ENCODE results near the gene RRAS2. TPM values are rescaled to one million over a fixed set of nuclear protein-coding genes. Genes with fewer than 3 reads are reported as not detected.

Gene RRAS2
- total RNA-seq, 1 experiment from 2014 or later = 52.0 TPM

DNA sequence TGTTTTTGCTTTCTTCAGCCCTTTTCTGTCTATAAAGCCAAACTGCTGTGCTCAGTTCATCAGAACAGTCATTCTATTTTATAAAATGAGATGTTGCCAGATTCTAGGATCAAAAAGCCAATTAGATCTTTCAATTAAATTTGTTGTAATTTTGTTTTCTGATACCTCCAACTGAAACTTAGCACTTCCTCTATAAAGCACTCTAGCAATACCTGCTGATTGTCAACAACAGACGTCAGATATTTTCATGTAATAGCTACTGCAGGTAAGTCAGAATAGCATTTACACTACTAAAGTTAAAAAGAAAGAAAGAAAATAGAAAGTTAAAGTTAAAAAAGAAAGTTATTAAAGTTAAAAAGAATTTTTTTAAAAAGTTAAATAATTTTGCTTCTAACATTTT lies 19.6 kb downstream of the RRAS2 start:
- DNase-seq (ENCODE audit: low read depth) = no peak

DNA sequence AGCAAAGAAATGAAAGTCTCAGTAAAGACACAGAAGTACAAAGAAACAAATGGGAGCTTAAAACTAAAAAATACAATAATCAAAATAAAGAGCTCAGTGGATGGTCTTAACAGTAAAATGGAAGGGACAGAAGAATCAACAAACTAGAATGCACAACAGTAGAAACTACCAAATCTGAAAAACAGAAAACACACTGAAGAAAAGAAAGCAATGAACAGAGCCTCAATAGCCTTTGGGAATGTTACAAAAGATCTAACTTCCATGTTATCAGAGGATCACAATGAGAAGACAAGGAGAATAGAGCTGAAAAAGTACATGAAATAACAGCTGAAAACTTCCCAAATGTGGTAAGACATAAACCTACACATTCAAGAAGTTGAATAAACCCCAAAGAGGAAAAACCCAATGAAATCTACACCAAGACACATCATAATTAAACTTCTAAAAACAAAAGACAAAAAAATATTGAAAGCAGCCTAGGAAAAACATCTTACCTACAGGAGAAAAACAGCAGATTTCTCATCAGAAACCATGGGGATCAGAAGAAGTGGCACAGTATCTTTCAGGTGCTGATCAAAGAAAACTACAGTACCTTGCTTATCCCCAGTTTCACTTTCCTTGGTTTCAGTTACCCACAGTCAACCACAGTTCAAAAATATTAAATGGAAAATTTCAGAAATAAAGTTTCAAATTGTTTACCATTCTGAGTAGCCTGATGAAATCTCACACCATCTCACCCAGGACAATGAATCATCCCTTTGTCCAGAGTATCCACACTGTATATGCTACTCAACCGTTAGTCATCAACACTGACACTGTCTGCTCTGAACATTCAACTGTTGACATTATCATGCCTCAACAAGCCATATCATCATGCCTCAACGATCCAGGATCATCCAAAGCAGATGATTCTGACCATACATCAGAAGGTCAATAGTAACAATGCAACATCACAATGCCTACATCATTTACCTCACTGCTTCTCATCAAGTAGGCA lies 22.2 kb downstream of the RRAS2 start:
- peak; percentile 74 for DNase-seq (ENCODE audit: low read depth)

GRCh38 chr11:14335712-14336111 lies 23.3 kb downstream of the RRAS2 start:
- DNase-seq (ENCODE audit: low read depth) = no peak

GRCh38 chr11:14334893-14335292 lies 24.1 kb downstream of the RRAS2 start:
- no peak for DNase-seq (ENCODE audit: low read depth)

DNA sequence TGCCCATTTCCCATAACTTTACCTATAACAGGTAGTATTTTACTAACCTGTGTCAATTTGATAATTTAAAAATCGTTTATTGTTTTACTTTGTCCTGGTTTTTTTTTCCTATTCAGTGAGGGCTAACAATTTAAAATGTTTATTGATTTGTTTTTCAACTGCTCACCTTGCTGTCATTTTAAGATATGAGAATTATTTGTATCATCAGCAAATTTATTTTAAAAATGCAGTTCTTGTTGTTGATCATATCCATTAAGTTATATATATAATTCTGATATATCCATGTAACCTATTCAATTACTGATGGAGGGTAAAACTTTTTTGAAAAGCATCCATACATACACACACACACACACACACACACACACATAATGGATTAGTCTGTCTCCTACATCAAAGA lies 24.8 kb downstream of the RRAS2 start:
- DNase-seq (ENCODE audit: low read depth) = no peak

DNA sequence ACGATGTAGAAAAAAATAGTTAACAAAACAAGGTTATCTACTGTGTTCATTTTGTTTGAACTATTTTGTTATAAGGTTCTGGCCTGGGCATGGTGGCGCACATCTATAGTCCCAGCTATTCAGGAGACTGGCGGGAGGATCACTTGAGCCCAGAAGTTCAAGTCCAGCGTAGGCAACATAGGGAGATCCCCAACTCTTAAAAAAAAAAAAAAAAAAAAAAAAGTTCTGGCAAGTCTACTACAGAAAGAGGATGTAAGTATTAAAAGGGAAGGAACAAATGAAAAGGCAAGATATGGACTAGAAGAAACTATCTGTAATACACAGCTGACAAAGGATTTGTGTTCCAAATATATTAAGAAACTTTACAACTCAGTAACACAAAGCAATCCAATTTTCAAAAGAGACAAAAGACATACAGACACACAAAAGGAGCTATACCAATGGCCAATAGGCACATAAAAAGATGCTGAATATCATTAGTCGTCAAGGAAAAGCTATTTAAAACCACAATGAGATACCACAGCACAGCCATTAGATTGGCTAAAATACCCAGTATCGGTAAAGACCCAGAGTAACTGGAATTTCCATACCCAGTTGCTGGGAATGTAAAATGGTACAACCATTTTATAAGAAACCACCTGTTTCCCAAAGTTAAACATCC lies 27.4 kb downstream of the RRAS2 start:
- no peak for DNase-seq (ENCODE audit: low read depth)

- DNase-seq (ENCODE audit: low read depth) = no peak
These were observed 28.1 kb downstream of the RRAS2 start for GRCh38 chr11:14330881-14331280.

DNA sequence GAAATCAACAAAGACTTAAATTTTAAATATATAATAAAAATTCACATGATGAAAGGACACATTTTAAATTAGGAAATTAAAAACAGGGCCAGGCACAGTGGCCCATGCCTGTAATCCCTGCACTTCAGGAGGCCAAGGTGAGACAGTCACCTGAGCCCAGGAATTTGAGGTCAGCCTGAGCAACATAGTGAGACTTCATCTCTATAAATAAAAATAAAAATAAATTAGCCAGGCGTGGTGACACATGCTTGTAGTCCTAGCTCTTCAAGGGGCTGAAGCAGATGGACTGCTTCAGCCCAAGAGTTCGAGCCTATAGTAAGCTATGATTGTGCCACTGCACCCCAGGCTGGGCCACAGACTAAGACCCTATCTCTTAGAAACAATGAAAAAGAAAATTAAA lies 29.3 kb downstream of the RRAS2 start:
- DNase-seq (ENCODE audit: low read depth) = no peak

DNA sequence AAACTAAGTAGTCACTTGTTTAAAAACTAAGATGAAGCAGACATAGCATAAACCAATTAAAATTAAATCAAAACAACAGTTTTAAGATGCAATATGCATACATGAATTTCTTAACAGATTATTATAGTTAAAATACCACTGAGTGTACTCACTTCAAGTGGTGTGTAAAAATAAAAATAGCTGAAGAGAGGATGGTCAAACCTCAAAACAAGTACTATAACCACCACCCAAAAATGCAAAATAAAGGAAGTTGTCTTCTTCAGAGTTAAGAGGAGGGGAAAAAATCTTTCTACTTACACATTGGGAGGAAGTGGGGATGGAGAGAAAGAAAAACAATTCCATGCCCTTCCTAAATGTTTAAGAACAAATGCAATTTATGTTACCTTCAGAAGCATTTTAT lies 31.9 kb downstream of the RRAS2 start:
- DNase-seq (ENCODE audit: low read depth) = no peak

DNA sequence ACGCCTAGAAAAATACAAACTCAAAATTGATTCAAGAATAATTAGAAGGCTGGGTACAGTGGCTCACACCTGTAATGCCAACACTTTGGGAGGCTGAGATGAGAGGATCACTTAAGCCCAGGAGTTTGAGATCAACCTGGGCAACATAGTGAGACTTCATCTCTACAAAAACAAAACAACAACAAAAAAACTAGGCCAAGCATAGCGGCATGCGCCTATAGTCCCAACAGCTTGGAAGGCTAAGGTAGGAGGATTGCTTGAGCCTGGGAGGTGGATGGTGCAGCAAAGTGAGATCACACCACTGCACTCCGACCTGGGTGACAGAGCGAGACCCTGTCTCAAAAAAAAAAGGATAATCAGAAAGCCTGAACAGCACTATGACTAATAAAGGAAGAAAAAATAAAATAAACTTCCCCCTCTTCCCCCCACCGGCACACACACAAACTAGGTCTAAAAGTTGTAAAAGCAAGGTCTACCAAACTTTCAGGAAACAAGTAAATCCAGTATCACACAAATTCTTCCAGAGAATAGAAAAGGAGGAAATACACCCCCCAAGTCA lies 35.8 kb downstream of the RRAS2 start:
- DNase-seq (ENCODE audit: low read depth) = no peak

GRCh38 chr11:14322510-14322909 lies 36.5 kb downstream of the RRAS2 start:
- no peak for DNase-seq (ENCODE audit: low read depth)

DNA sequence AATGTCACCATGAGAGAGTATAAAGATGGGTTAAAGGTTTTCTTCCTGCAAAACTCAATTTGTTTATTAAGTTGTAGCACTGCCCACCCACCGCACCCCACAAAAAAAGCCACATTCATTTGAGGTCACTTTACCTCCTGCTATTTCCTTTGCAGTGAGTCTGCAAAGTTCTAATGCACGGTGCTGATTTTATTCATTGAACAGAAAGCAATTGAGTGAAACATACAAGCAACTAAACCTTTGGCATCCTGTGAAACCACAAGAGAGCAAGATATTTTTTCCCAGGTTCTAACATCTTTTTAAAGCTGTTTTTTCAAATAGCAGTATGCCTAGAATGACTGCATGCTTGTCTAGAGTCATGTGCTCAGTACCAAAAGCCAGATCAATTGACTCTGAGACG lies 39.0 kb downstream of the RRAS2 start:
- DNase-seq (ENCODE audit: low read depth) = no peak

DNA sequence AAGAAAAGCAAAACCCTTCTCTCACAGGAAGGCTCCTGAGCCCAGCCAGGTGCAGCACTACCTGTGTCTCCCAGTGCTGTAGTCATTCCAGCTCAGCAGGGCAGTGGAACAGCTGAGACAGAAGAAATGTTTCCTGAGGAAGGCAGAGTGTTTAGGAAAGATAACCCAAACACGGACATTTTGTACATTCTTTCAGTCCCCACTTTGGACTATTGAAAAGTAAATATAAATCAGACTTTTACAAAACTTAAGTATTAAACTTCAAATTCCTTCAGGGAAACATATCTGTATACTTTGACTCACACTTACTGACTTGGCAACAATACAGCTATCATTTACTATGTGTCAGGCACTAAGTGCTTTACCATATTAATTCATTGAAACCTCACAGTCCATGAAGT lies 40.4 kb downstream of the RRAS2 start:
- no peak for DNase-seq (ENCODE audit: low read depth)

DNA sequence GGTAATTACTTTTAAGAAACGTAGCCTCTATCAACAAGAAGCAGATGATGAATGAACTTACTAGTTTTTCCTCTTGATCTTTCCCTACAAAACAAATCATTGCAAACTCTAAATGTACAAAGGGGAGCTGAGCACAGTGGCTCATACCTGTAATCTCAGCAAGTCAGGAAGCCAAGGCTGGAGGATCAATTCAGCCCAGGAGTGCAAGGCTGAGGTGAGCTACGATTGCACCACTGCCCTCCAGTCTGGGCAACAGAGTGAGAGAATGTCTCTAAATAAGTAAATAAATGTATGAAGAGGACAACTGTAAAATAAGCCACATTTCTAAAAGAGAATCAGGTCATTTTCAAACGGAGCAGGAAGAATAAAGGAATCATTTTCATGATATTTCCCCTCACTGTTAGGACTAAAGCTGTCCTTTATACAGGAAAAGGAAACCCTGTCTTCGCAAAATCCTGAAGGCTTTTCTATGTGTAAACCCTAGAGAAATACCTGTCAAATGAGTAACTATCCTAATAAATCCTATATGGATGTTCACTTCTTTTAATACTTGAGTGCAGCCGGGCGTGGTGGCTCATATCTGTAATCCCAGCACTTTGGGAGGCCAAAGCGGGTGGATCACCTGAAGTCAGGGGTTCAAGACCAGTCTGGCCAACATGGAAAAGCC lies 41.2 kb downstream of the RRAS2 start:
- no peak for DNase-seq (ENCODE audit: low read depth)

- DNase-seq (ENCODE audit: low read depth) = no peak
These were observed 43.9 kb downstream of the RRAS2 start for GRCh38 chr11:14315130-14315529.

DNA sequence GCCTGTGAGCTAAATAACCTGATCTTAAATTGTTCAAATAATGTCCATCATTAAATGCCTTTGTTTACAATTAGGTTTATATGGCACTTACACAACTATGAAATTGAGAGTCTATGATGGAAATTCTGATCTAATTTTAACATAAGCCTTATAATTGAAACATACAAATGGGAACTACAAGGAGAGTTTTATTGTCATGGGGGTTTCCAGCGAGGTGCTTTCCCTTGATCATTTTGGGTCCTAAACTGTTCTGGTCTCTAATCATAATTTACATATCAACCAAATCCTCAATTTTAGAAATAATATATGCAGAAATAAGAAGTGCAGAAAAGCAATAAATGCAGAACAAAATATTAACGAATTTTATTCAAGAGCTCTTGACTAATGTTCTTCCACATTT lies 44.9 kb downstream of the RRAS2 start:
- no peak for DNase-seq (ENCODE audit: low read depth)

- DNase-seq (ENCODE audit: low read depth) = no peak
These were observed 46.1 kb downstream of the RRAS2 start for GRCh38 chr11:14312736-14313438.

GRCh38 chr11:14310679-14311078 lies 48.3 kb downstream of the RRAS2 start:
- no peak for DNase-seq (ENCODE audit: low read depth)

DNA sequence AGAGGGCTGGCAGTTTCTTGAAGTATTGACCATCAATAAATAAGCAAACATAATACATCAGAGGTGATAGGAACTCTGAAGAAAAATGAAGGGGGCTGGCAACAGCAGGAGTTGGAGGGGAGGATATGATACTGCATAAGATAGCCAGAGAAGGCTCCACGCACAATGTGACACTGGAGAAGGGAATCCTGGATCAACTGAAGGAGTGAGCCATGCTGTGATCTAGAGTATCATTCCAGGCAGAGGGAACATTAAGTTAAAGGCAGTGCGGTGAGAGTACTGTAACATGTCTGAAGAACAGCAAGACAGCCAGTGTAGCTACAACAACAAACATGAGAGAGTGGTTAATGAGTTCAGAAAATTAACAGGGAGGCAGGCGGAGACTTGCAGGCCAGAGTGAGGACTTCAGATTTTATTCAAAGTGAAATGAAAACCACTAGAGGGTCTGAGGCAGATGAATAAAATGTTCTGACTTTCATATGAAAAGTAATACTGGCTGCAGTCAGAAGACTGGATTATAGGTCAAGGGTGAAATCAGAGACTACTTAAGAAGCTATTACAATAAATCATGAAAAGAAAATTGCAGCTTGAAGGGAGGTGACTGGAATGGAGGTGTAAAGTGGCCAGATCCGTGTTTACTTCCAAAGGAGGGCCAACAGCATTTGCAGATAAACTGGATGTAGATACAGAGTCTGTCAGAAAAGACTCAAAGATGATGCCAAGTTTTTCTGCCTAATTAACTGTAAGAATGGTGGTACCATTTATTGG lies 49.4 kb downstream of the RRAS2 start:
- no peak for DNase-seq (ENCODE audit: low read depth)

GRCh38 chr11:14308897-14309387 lies 50.0 kb downstream of the RRAS2 start:
- no peak for DNase-seq (ENCODE audit: low read depth)
